CD4-positive, alpha-beta T cell treated with Interleukin-4 for 1 hour (primary cell): ENCODE measurements around the gene F9.
"Not testable (repeated sequence)": the region's sequence is repeated elsewhere in the genome, so short reads cannot be mapped to it uniquely, and the experiment has no call there.

ENCODE experiments used
- DNase-seq, 2 donors: peaks; one replicate each; pipeline ENCODE4 v3.0.0-alpha.2; 2020 to 2022

F9 gene

DNA sequence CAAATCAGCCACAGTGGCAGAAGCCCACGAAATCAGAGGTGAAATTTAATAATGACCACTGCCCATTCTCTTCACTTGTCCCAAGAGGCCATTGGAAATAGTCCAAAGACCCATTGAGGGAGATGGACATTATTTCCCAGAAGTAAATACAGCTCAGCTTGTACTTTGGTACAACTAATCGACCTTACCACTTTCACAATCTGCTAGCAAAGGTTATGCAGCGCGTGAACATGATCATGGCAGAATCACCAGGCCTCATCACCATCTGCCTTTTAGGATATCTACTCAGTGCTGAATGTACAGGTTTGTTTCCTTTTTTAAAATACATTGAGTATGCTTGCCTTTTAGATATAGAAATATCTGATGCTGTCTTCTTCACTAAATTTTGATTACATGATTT, at the start of gene F9:
Gene F9 (plus strand): TSS at position 190 of the 400 bp plus-strand sequence. CDS start 26 bp downstream, at position 216.
- DNase-seq = no peak

GRCh38 chrX:139483699-139484098, 46.8 kb upstream of the F9 start:
- no peak for DNase-seq

DNA sequence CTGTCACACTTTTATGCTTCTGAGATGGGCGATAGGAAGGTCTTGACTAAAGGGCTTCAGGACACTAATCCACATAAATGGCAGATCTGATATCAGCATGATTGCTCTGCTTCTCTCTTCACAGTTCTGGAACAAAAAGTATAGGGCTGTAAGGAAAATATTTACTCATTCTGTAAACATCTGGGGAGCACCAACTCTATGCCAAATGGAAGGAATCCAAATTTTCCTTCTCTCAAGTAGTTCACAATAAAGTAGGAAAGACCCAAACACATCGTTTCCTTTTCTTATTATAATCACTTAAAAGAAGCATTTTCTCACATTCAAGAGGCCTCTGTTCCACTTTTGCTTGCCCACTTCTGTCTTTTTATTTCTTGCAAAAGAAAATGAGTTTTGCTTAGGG, 45.9 kb upstream of the F9 start:
- DNase-seq = no peak

- no peak for DNase-seq
Measured at GRCh38 chrX:139495324-139495723, 35.2 kb upstream of the F9 start.

- no peak for DNase-seq
Measured at GRCh38 chrX:139506333-139506732, 24.2 kb upstream of the F9 start.

DNA sequence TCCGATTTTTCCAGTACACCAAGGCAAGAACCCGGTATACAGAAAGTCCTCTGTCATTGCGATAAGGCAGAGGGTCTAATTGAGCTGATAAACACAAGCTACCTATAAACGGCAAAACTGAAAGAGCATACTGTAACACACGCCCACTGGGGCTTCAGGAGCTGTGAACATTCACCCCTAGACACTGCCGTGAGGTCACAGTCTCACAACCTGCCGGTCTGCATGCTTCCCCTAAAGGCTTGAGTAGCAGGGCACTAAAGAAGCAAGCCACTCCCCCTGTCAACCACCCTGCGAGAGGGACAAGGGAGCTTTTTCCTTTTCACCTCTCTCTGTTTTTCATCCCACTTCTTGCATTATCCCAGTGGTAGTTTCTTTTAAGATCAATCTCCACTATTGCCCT, 22.4 kb upstream of the F9 start:
- DNase-seq = no peak

- DNase-seq = no peak
Measured at GRCh38 chrX:139518475-139518874, 12.1 kb upstream of the F9 start.

DNA sequence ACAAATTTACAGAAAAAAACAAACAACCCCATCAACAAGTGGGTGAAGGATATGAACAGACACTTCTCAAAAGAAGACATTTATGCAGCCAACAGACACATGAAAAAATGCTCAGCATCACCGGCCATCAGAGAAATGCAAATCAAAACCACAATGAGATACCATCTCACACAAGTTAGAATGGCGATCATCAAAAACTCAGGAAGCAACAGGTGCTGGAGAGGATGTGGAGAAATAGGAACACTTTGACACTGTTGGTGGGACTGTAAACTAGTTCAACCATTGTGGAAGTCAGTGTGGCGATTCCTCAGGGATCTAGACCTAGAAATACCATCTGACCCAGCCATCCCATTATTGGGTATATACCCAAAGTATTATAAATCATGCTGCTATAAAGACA, 1.7 kb upstream of the F9 start:
- not testable (repeated sequence) for DNase-seq

DNA sequence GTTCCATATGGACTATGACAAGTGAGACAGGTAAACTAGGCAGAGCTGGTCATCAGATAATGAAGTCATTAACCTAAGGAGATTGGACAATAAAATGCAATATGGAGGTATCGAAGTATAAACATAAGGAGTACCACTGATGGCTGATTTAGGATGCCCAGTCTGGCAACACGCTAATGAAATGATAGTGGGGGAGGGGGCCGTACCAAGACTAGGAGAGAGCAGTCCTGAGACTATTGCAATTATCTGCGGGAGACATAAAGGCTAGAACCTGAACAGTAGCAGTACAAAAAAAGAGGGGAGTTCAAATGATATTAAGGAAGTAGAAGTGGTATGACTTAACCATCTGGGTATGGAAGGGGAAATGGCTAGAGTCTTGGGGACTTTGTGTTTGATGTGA, 2.3 kb downstream of the F9 start:
- no peak for DNase-seq

DNA sequence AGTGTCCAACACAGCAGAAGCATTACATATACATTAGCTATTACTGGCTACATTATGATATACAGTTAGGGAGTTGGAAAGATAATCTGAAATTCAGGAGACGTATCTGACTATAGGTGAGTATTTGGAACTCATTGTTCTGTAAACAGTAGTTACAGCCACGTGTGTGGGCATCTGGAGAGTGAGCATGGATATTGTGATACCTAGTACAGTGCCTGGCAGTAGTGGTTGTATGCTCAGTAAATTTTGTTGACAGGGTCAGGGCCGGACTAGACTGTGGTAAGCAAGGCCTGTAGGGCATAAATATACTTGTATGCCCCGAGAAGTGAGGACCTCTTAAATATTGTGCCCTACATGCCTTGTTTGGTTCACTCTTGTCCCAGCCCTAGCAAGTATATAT, 2.9 kb downstream of the F9 start:
- DNase-seq = no peak

DNA sequence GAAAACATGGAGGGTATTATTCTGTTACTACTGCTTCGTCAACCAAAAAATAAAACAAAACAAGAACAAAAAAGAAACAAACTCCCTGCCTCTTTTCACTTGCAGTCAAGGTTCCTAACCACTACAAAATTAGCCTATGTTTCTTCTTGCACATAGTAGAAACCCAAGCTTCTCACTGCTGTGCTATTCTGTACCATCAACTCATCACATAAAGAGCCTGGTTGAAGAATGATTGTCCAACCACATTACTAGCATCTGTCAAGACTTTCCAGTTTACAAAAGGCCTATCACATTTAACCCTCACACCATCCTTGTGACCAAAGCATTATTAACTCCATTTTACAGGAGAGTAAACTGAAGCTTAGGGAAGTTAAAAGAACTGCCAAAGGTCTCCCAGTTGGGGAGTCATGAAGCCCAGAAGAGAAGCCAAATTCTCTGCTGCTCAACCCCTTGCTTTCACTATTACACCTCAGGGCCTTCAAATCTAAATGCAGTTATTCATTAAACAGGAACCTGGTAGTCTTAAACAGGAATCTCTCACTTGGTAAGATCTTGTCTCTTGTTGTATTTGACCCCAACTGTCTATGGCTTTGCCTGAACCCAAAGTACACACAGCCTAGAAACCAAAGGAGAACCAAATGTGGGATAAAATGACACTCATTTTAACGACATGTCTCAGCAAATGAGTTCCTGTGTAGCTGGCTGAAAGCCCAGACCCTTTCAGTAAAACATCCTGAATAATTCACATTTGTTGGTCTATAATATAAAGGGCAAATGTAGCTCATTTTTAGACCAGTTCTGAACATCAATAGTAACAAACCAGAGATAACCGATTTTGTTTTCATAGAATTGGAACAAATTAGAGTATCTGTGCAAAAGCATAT, 8.6 kb downstream of the F9 start:
- DNase-seq = no peak

DNA sequence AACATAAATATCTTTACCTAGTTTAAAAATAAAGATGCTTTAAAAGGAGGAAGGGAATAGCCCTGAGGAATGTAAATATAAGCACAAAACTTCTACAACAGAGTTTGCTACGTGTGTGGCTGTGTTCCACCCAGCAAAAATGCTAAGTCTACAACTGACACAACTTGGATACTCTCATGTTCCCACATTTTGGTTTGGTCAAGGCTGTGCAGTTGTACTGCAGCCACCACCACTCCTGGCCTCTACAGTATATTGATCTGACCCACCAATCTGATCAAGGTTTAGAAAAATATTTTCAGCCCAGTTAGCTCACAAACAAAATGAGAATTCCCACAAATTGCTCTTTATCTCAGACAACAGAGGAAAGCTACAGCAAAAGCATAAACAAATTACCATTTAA, 12.1 kb downstream of the F9 start:
- no peak for DNase-seq

DNA sequence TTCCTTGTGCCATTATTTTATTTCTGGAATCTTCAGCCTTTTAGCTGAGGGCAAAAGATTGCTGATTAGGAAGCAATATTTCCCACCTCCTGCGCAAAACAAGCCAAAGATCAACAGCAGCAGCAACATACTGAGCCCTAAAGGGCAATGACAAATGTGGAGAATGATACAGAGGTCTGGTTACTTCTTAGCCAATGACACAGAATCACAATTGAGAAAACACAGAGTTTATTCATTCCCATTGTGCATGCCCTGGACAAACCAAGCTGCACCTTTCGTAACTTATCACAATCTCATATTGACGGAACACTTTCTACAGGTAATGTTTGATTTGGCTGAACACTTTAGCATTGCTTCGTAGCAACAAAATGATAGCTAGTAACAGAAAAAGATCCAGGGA, 13.4 kb downstream of the F9 start:
- no peak for DNase-seq

- no peak for DNase-seq
Measured at GRCh38 chrX:139544591-139544990, 14.1 kb downstream of the F9 start.

DNA sequence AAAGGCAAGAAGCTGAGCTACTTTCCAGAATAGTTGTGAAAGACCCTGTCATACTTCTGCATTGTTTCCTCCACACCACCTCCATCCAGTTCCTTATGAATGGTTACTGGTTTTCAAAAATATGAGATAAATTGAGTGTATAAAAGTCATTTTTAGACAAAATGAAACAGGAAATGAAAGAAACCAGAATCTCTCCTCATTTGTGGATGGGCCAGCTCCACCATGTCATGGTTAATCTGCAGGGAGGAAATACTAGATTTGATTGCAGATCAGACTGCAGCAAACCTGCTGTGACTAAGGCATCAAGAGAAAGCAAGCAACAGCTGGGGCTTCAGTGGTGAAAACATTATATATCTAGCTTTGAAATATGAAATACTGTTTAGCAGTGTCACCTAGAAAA, 23.8 kb downstream of the F9 start:
- DNase-seq = no peak

- DNase-seq = no peak
Measured at GRCh38 chrX:139554991-139555675, 24.6 kb downstream of the F9 start.

- DNase-seq = peak in 1 of 2 donors; percentile 3
Measured at GRCh38 chrX:139559383-139560042, 29.0 kb downstream of the F9 start.

DNA sequence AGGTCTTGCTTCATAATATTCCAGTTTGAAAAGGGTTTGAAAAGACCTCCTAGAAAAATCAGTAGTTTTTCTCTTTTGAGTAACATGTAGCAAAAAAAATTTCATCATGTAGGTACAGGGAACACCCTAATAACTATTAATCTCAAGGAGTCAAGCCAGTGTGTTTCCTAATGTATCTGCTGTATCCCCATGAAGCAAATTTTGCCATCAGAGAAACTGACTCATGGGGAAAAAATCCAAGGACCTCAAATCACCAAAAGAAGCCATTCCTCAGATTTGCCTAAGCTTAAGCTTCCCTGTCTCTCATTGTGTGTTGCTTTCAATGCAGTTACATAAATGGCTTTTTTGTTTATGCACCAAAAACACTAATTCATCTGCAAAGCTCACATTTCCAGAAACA, 29.7 kb downstream of the F9 start:
- no peak for DNase-seq

DNA sequence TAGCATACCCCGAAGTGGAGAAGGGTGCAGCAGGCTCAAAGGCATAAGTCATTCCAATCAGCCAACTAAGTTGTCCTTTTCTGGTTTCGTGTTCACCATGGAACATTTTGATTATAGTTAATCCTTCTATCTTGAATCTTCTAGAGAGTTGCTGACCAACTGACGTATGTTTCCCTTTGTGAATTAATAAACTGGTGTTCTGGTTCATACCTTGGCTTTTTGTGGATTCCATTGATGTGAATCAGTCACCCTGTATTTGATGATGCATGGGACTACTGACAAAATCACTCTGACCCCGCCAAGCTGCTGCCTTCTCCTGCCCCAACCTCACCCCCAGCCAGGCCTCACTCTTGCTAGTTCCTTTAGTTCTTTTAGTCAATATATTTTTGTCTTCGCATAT, 32.7 kb downstream of the F9 start:
- DNase-seq = no peak

DNA sequence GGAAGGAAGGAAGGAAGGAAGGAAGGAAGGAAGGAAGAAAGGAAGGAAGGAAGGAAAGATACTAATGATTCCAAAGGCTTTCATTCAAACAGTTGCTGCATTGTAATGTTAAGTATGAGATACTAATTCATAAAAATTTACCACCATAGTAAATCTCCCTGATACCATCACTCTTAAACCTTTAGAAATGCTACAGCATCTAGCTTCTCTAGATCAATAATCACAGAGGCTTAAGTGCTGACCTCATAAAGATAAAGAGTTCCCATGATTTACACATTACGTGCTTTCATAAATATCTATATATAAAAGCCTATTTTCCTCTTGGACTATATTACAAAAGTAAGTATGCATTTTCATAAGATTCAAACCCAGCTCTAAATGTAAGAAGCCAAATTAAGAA, 36.4 kb downstream of the F9 start:
- no peak for DNase-seq

GRCh38 chrX:139581068-139581467, 50.5 kb downstream of the F9 start:
- DNase-seq = no peak

DNA sequence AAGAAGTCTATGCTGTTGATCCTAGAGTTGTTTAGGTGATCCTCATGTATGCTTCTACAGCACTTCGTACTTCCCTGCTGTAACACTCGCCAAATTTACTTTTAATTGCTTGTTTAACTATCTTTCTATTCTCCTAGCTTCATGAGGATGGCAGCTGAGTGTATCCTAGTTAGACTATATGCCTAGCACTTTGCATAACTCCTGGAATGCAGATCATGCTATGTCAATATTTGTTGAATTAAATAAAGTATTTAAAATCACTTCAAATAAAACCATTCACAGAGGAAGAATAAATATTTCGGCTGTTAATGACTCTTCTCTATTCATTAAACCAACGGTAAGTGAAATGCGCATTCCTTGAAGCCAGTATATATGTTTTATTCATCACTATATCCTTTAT, 55.1 kb downstream of the F9 start:
- DNase-seq = no peak

DNA sequence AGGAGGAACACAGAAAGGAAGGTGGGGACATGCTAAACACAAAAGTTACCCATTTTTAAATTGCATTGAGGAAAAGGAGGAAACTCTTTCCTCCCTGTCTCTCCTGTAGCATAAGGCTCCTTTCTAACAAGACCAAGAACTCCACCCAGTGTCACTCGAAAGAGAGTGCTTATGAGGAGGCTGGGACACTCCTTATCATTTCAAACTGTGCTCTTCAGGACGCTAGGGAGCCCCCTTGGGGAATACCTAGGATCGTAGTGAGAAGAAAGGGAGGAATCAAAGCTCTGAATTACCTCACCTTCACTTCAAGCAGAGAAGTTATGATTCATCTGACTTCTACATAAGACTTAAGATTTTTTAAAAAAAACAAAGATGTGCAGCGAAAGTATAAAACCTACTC, 65.5 kb downstream of the F9 start:
- DNase-seq = no peak

- no peak for DNase-seq
Measured at GRCh38 chrX:139600105-139600504, 69.6 kb downstream of the F9 start.
